ENCODE results near the gene SFSWAP. TPM values are rescaled to one million over a fixed set of nuclear protein-coding genes. Genes with fewer than 3 reads are reported as not detected.
"Not testable (repeated sequence)": the region's sequence is repeated elsewhere in the genome, so short reads cannot be mapped to it uniquely, and the experiment has no call there.

The SFSWAP gene
- total RNA-seq, 1 experiment from 2014 or later = 48.1 TPM

DNA sequence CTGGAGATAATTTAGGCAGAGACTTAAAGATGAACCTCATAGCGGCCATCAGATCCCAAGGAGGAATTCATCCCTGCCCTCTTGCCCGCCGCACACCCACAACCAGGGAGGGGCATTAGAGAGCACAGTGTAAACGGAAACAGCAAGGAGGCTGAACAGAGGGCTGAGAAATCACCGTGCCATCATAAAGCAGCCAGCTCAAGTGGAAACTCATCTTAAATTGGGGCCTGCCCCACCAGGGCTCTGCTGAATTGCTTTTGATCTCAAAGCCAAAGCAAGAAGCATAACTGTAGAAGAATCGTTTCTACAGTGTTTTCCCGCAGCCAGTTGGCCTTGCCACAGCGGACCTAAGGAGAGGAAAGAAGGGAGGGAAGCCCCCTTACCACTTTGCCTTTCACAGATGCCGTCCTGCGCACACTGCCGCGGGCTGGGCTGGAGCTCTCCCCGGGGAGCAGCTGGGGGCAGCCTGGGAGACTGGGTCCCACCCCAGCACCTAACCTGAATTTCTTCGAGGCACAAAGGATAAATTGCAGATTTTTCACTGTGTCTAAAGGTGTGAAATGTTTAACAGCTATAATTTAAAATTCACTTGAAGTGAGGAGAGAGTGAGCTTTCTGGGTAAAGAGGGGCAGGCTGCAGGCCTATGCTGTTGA lies 65.5 kb downstream of the SFSWAP start:
- Histone ChIP-seq H2AFZ (ENCODE audit: low read length) (no peak overlapping the region), H3K4ac (ENCODE audit: low read depth, low read length) (no peak overlapping the region), H3K14ac (ENCODE audit: insufficient read depth, low read length) (no peak overlapping the region; the same call in 1 of the 2 replicates), H3K23ac (ENCODE audit: insufficient read length, low read depth, low read length) (no peak overlapping the region), H3K27ac (ENCODE audit: insufficient read length, low read depth, low read length) (no peak overlapping the region), H4K5ac (ENCODE audit: insufficient read length, low read depth, low read length) (no peak overlapping the region), H3K9me3 (ENCODE audit: control insufficient read depth, low read depth, low read length) (no peaks in the 10 kb centered on the region), H3T11ph (ENCODE audit: low read length) (no peak overlapping the region), H2BK20ac (ENCODE audit: low read depth, low read length, poor library complexity, severe bottlenecking) (no peak overlapping the region), H3K9ac (ENCODE audit: extremely low read depth, insufficient read length, low read length) (no peak overlapping the region), H4K20me1 (ENCODE audit: control insufficient read depth, insufficient read depth, insufficient read length) (no peaks in the 10 kb centered on the region), H3K27me3 (ENCODE audit: insufficient read depth, low read length) (no peaks in the 10 kb centered on the region), H4K91ac (ENCODE audit: insufficient read length, low read depth, low read length) (no peak overlapping the region), H3K23me2 (ENCODE audit: insufficient read length, low read depth, low read length, poor library complexity, severe bottlenecking) (peaks cover 4% of the 10 kb centered on the region), H4K8ac (replicated peaks; ENCODE audit: insufficient read length, low read depth, low read length) (no peak overlapping the region), H3K18ac (ENCODE audit: insufficient read length, low read depth, low read length) (no peak overlapping the region), H3K79me2 (ENCODE audit: insufficient read depth, low read length) (no peaks in the 10 kb centered on the region), H3K4me1 (ENCODE audit: insufficient read depth, low read length) (peaks cover 12% of the 10 kb centered on the region; the same call in 1 of the 2 replicates), H3K79me1 (ENCODE audit: insufficient read depth, low read depth, low read length, poor library complexity, severe bottlenecking) (no peaks in the 10 kb centered on the region), H3K4me2 (ENCODE audit: insufficient read depth, insufficient read length, low read length) (no peak overlapping the region), H3K56ac (ENCODE audit: insufficient read length, low read depth, low read length) (no peak overlapping the region), H2AK5ac (ENCODE audit: insufficient read length, low read length) (no peak overlapping the region), H2BK5ac (ENCODE audit: insufficient read length, low read length) (no peak overlapping the region), H2BK12ac (ENCODE audit: insufficient read length, low read depth, low read length) (no peak overlapping the region), H2BK120ac (ENCODE audit: low read depth, low read length, poor library complexity, severe bottlenecking) (no peak overlapping the region), H2BK15ac (ENCODE audit: low read depth, low read length) (no peak overlapping the region)
- no peak overlapping the region for H3K4me3 Mint-ChIP-seq
- H3K27me3 Mint-ChIP-seq (ENCODE audit: low read depth) = no peaks in the 10 kb centered on the region
- peaks cover 25 to 56% (median 32%) of the 10 kb centered on the region in 3 experiments; a peak in 6 of 7 replicates for H3K36me3 Mint-ChIP-seq (ENCODE audit: insufficient read depth in 1 of 3, low read depth in 3 of 3)
- peaks cover 35% of the 10 kb centered on the region in 2 experiments for H3K4me1 Mint-ChIP-seq
- no peak for TF ChIP-seq CTCF (conservative IDR thresholded peaks at IDR 0.05)
- peak overlapping the region in 2 of 3 experiments; percentile 48 to 81; a peak in 2 of 7 replicates for H3K27ac Mint-ChIP-seq
- H3K9me3 Mint-ChIP-seq = no peaks in the 10 kb centered on the region
- no CpG with 5 or more reads among the region's 14 CpGs for WGBS (ENCODE audit: extremely low coverage, insufficient read length, low lambda C conversion rate)
- no peak for DNase-seq

GRCh38 chr12:131777269-131777668 lies 66.4 kb downstream of the SFSWAP start:
- H4K8ac ChIP-seq (replicated peaks; ENCODE audit: insufficient read length, low read depth, low read length); H4K20me1 ChIP-seq (ENCODE audit: control insufficient read depth, insufficient read depth, insufficient read length); H3K79me1 ChIP-seq (ENCODE audit: insufficient read depth, low read depth, low read length, poor library complexity, severe bottlenecking); H3K4ac ChIP-seq (ENCODE audit: low read depth, low read length); H3K9ac ChIP-seq (ENCODE audit: extremely low read depth, insufficient read length, low read length); H3K27ac Mint-ChIP-seq; H3K14ac ChIP-seq (ENCODE audit: insufficient read depth, low read length); H3K23me2 ChIP-seq (ENCODE audit: insufficient read length, low read depth, low read length, poor library complexity, severe bottlenecking); H4K5ac ChIP-seq (ENCODE audit: insufficient read length, low read depth, low read length); H3K56ac ChIP-seq (ENCODE audit: insufficient read length, low read depth, low read length); H3K27me3 ChIP-seq (ENCODE audit: insufficient read depth, low read length); H2BK5ac ChIP-seq (ENCODE audit: insufficient read length, low read length); H3K18ac ChIP-seq (ENCODE audit: insufficient read length, low read depth, low read length); DNase-seq; H3K4me3 Mint-ChIP-seq; H3K27ac ChIP-seq (ENCODE audit: insufficient read length, low read depth, low read length); H3T11ph ChIP-seq (ENCODE audit: low read length); H3K9me3 ChIP-seq (ENCODE audit: control insufficient read depth, low read depth, low read length); H3K23ac ChIP-seq (ENCODE audit: insufficient read length, low read depth, low read length); H2AFZ ChIP-seq (ENCODE audit: low read length); H2BK12ac ChIP-seq (ENCODE audit: insufficient read length, low read depth, low read length); H3K4me2 ChIP-seq (ENCODE audit: insufficient read depth, insufficient read length, low read length); H3K27me3 Mint-ChIP-seq (ENCODE audit: low read depth); H2BK20ac ChIP-seq (ENCODE audit: low read depth, low read length, poor library complexity, severe bottlenecking); H3K79me2 ChIP-seq (ENCODE audit: insufficient read depth, low read length); H2BK120ac ChIP-seq (ENCODE audit: low read depth, low read length, poor library complexity, severe bottlenecking); H3K9me3 Mint-ChIP-seq; H2BK15ac ChIP-seq (ENCODE audit: low read depth, low read length); H2AK5ac ChIP-seq (ENCODE audit: insufficient read length, low read length); H4K91ac ChIP-seq (ENCODE audit: insufficient read length, low read depth, low read length): not testable (repeated sequence)
- no CpG with 5 or more reads among the region's 9 CpGs for WGBS (ENCODE audit: extremely low coverage, insufficient read length, low lambda C conversion rate)
- H3K36me3 Mint-ChIP-seq (ENCODE audit: insufficient read depth in 1 of 3, low read depth in 3 of 3) = peaks cover 23 to 55% (median 32%) of the 10 kb centered on the region in 3 experiments; a peak in 6 of 7 replicates
- peaks cover 12% of the 10 kb centered on the region; the same call in 1 of the 2 replicates for H3K4me1 ChIP-seq (ENCODE audit: insufficient read depth, low read length)
- H3K4me1 Mint-ChIP-seq = peaks cover 31 to 32% of the 10 kb centered on the region in 2 experiments

Measured in H9 (cell line).